IMR-90 (cell line): ENCODE results near the gene SRCAP. TPM values are rescaled to one million over a fixed set of nuclear protein-coding genes. Genes with fewer than 3 reads are reported as not detected.

ENCODE experiments used
- ATAC-seq: fragments of 200-7000 bp; cut with Tn5 transposase; 2 replicates; pipeline ENCODE4 v1.9.1; 2020; ENCODE audit warnings: low read depth, mild to moderate bottlenecking, moderate library complexity
- BruUV-seq: library from RNA; stranded (reverse); fragments of 400-500 nt; replicated peaks from 2 replicates; lab custom pipeline; 2021; lab: Mats Ljungman, UMichigan
- CTCF ChIA-PET: fragments of 300-600 bp; formaldehyde crosslinking; extraction: SDS; loops from one replicate; lab custom pipeline; 2021; ENCODE audit warnings: antibody characterized with exemption; lab: Yijun Ruan, JAX
- POLR2A ChIA-PET: fragments of 300-600 bp; sonication (Branson Sonifier 250); formaldehyde crosslinking; loops from one replicate; lab custom pipeline; 2022; ENCODE audit warnings: antibody characterized with exemption; ENCODE audit not compliant: unreplicated experiment; lab: Charles Lee
- DNase-seq: peaks from one replicate; pipeline ENCODE4 v3.0.0; 2013
- H2AFZ ChIP-seq: replicated peaks from 2 replicates; pipeline ENCODE3; 2013; ENCODE audit warnings: low read length, mild to moderate bottlenecking; ENCODE audit not compliant: poor library complexity
- H2AK5ac ChIP-seq: 2 replicates; pipeline ENCODE4 v1.6.1; 2013; ENCODE audit warnings: low read depth, low read length, inconsistent platforms
- H2AK9ac ChIP-seq: replicated peaks from 2 replicates; pipeline ENCODE3; 2013; ENCODE audit warnings: mild to moderate bottlenecking, low read depth, low read length, moderate library complexity; ENCODE audit not compliant: poor library complexity
- H2BK120ac ChIP-seq: 2 replicates; pipeline ENCODE4 v1.6.1; 2013; ENCODE audit warnings: low read depth, low read length, inconsistent platforms
- H2BK15ac ChIP-seq: 3 replicates; pipeline ENCODE4 v1.6.1; 2013; ENCODE audit warnings: low read depth, low read length, inconsistent platforms
- H2BK20ac ChIP-seq: 2 replicates; pipeline ENCODE4 v1.6.1; 2013; ENCODE audit warnings: low read depth, mild to moderate bottlenecking, inconsistent platforms, low read length, moderate library complexity
- H2BK5ac ChIP-seq: 2 replicates; pipeline ENCODE4 v1.6.1; 2013; ENCODE audit warnings: mild to moderate bottlenecking, low read depth, low read length, inconsistent platforms; ENCODE audit not compliant: poor library complexity, severe bottlenecking
- H3K14ac ChIP-seq: replicated peaks from 2 replicates; pipeline ENCODE4 v1.6.1; 2013; ENCODE audit warnings: low read depth, low read length, inconsistent platforms
- H3K18ac ChIP-seq: 2 replicates; pipeline ENCODE4 v1.6.1; 2013; ENCODE audit warnings: low read depth, low read length, control low read depth
- H3K23ac ChIP-seq: 2 replicates; pipeline ENCODE4 v1.6.1; 2013; ENCODE audit warnings: low read depth, low read length, inconsistent platforms
- H3K27ac ChIP-seq: 2 replicates; pipeline ENCODE4 v1.5.1; 2013; ENCODE audit warnings: mild to moderate bottlenecking, control low read depth, low read length; ENCODE audit not compliant: insufficient read depth
- H3K27me3 ChIP-seq: 2 replicates; pipeline ENCODE4 v1.6.1; 2013; ENCODE audit warnings: low read length; ENCODE audit not compliant: control insufficient read depth, insufficient read depth
- H3K36me3 ChIP-seq: 2 replicates; pipeline ENCODE4 v1.6.1; 2013; ENCODE audit warnings: low read length, mixed read lengths; ENCODE audit not compliant: control insufficient read depth, insufficient read depth
- H3K4ac ChIP-seq: 2 replicates; pipeline ENCODE4 v1.6.1; 2013; ENCODE audit warnings: low read depth, low read length, inconsistent platforms
- H3K4me1 ChIP-seq: 2 replicates; pipeline ENCODE4 v1.6.1; 2013; ENCODE audit warnings: low read length, mixed read lengths; ENCODE audit not compliant: control insufficient read depth, insufficient read depth
- H3K4me2 ChIP-seq: 2 replicates; pipeline ENCODE4 v1.6.1; 2013; ENCODE audit warnings: low read depth, mild to moderate bottlenecking, control low read depth, low read length, moderate library complexity
- H3K4me3 ChIP-seq: 2 replicates; pipeline ENCODE4 v1.5.1; 2013; ENCODE audit warnings: low read depth, mild to moderate bottlenecking, control low read depth, low read length, moderate library complexity; ENCODE audit not compliant: insufficient read depth
- H3K56ac ChIP-seq: 2 replicates; pipeline ENCODE4 v1.6.1; 2013; ENCODE audit warnings: low read length, inconsistent platforms; ENCODE audit not compliant: insufficient read depth; ENCODE audit errors: extremely low read depth
- H3K79me1 ChIP-seq, 2 experiments: 2 replicates each; pipeline ENCODE4 v1.6.1; 2013; ENCODE audit warnings: low read length in 2 of 2, inconsistent platforms in 1 of 2, low read depth in 1 of 2
- H3K9ac ChIP-seq: 2 replicates; pipeline ENCODE4 v1.6.1; 2013; ENCODE audit warnings: low read depth, low read length, control low read depth
- H3K9me1 ChIP-seq: 2 replicates; pipeline ENCODE4 v1.6.1; 2013; ENCODE audit warnings: low read length, inconsistent platforms; ENCODE audit not compliant: insufficient read depth
- H3K9me3 ChIP-seq: 2 replicates; pipeline ENCODE4 v1.6.1; 2013; ENCODE audit warnings: low read length; ENCODE audit not compliant: control insufficient read depth, insufficient read depth
- H4K20me1 ChIP-seq: 2 replicates; pipeline ENCODE4 v1.6.1; 2013; ENCODE audit warnings: low read length, inconsistent platforms; ENCODE audit not compliant: insufficient read depth
- H4K5ac ChIP-seq: 2 replicates; pipeline ENCODE4 v1.6.1; 2013; ENCODE audit warnings: mild to moderate bottlenecking, low read depth, low read length, control low read depth
- H4K8ac ChIP-seq, 2 experiments: 2 replicates each; pipeline ENCODE4 v1.6.1; 2013; ENCODE audit warnings: low read depth in 2 of 2, low read length in 2 of 2, control low read depth in 1 of 2, inconsistent platforms in 1 of 2
- H4K91ac ChIP-seq: 2 replicates; pipeline ENCODE4 v1.6.1; 2013; ENCODE audit warnings: low read depth, low read length, inconsistent platforms; ENCODE audit not compliant: insufficient read depth
- BHLHE40 ChIP-seq: fragments of 150-350 bp; IDR thresholded peaks from 2 replicates; pipeline ENCODE4 v1.6.1; 2016; ENCODE audit warnings: mild to moderate bottlenecking, low read depth, low read length
- CEBPB ChIP-seq: IDR thresholded peaks from 2 replicates; pipeline ENCODE4 v1.6.1; 2012; ENCODE audit warnings: low read depth, low read length, improper control_type of control experiment
- CHD1 ChIP-seq: IDR thresholded peaks from 2 replicates; pipeline ENCODE4 v1.6.1; 2012; ENCODE audit warnings: low read depth, low read length, improper control_type of control experiment
- ELK1 ChIP-seq: fragments of 150-350 bp; IDR thresholded peaks from 2 replicates; pipeline ENCODE4 v1.6.1; 2016; ENCODE audit warnings: low read depth, mild to moderate bottlenecking, low read length, moderate library complexity, borderline replicate concordance
- FOS ChIP-seq: fragments of 150-350 bp; IDR thresholded peaks from 2 replicates; pipeline ENCODE4 v1.6.1; 2016; ENCODE audit warnings: low read depth, low read length
- MAFK ChIP-seq: IDR thresholded peaks from 2 replicates; pipeline ENCODE4 v1.6.1; 2012; ENCODE audit warnings: low read depth, low read length, improper control_type of control experiment
- MAZ ChIP-seq: IDR thresholded peaks from 2 replicates; pipeline ENCODE4 v1.6.1; 2012; ENCODE audit warnings: low read depth, mild to moderate bottlenecking, low read length, improper control_type of control experiment, moderate library complexity, borderline replicate concordance
- MXI1 ChIP-seq: IDR thresholded peaks from 2 replicates; pipeline ENCODE4 v1.6.1; 2012; ENCODE audit warnings: low read depth, mild to moderate bottlenecking, low read length, moderate library complexity, borderline replicate concordance
- POLR2A ChIP-seq: IDR thresholded peaks from 2 replicates; pipeline ENCODE4 v1.6.1; 2012; ENCODE audit warnings: mild to moderate bottlenecking, low read depth, low read length
- RAD21 ChIP-seq: IDR thresholded peaks from 2 replicates; pipeline ENCODE4 v1.6.1; 2012; ENCODE audit warnings: low read length, improper control_type of control experiment
- RCOR1 ChIP-seq: IDR thresholded peaks from 2 replicates; pipeline ENCODE4 v1.6.1; 2012; ENCODE audit warnings: mild to moderate bottlenecking, low read length, improper control_type of control experiment; ENCODE audit not compliant: insufficient replicate concordance
- RFX5 ChIP-seq: IDR thresholded peaks from 2 replicates; pipeline ENCODE4 v1.8.0; 2012; ENCODE audit warnings: low read depth, mild to moderate bottlenecking, low read length, moderate library complexity
- SMC3 ChIP-seq: fragments of 150-350 bp; IDR thresholded peaks from 2 replicates; pipeline ENCODE4 v1.6.1; 2016; ENCODE audit warnings: low read depth, mild to moderate bottlenecking, antibody characterized with exemption, low read length, moderate library complexity
- USF2 ChIP-seq: fragments of 150-350 bp; IDR thresholded peaks from 2 replicates; pipeline ENCODE4 v1.6.1; 2017; ENCODE audit warnings: mild to moderate bottlenecking, antibody characterized with exemption, low read length, low read depth
- WGBS, 2 experiments: methylation state at CpG; one replicate each; pipeline versions ENCODE4 v1.1.5 to v1.1.7; 2013; ENCODE audit warnings: missing lambda C conversion rate in 2 of 2; ENCODE audit not compliant: insufficient read length in 1 of 2; ENCODE audit errors: extremely low coverage in 2 of 2; 5-methylcytosine and 5-hydroxymethylcytosine counted together
- dilution Hi-C: fragments of 300-500 bp; cut with HindIII; formaldehyde crosslinking; loops from one replicate; pipeline ENCODE4 v1.14.3; 2018; ENCODE audit warnings: low sequenced_read_pairs; ENCODE audit not compliant: unreplicated experiment
- in situ Hi-C: fragments of 300-500 bp; cut with MboI; formaldehyde crosslinking; loops from 3 replicates; pipeline ENCODE4 v1.14.3; 2019; ENCODE audit warnings: low sequenced_read_pairs, inconsistent platforms, mixed read lengths
- intact Hi-C: fragments of 100-400 bp; cut with micrococcal nuclease; formaldehyde crosslinking; loops from 2 replicates; pipeline ENCODE4 v1.10.0; 2022
- polyA plus RNA-seq, 3 experiments: library from polyadenylated mRNA; depleted of rRNA; stranded (reverse); fragments of >200 nt; gene quantifications; 2 replicates each; pipeline ENCODE4 v1.2.3, GENCODE V29; 2012; ENCODE audit warnings: low replicate concordance in 1 of 3
- total RNA-seq: library from RNA; depleted of rRNA; stranded (reverse); fragments of >200 nt; gene quantifications from 2 replicates; pipeline ENCODE4 v1.2.3, GENCODE V29; 2012
- TF ChIP-seq, protein P1 (sequence below): conservative IDR thresholded peaks from 2 replicates; pipeline ENCODE4 v1.5.1; 2012; ENCODE audit warnings: mild to moderate bottlenecking, low read depth, low read length, improper control_type of control experiment

The SRCAP gene
- total and polyA plus RNA-seq, 2 of the 4 experiments (the other 2 are of a cell fraction): 4.5 to 8.2 TPM

DNA sequence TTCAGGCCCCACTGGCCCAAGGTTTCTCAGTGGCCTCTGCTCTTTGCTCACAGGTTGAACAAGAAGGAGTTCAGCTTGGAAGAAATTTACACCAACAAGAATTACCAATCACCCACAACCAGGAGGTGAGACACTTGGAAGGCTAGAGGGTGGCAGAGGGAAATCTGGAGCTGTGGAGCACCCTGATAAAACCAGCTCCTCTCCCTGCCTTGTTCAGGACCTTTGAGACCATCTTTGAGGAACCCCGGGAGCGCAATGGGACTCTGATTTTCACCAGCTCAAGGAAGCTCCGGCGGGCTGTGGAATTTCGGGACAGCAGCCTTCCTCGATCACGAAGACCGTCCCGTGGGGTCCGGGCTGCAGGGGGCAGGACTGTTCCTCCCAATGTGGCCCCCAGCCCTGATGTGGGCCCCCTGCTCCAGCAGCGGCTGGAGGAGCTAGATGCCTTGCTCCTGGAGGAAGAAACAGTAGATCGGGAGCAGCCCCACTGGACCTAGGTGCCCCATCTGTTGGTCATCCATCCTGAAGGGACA is 43.1 kb upstream of the SRCAP start:
- no peak overlapping the region for H2BK20ac ChIP-seq
- no peak overlapping the region for H3K4me2 ChIP-seq
- POLR2A ChIA-PET: no interaction called here
- no peak overlapping the region for H3K27ac ChIP-seq
- H2BK5ac ChIP-seq: no peak overlapping the region
- 91% methylated on average over 4 of the region's 12 CpGs; no CpG with 5 or more reads in 1 of the 2 experiments for WGBS, 2 experiments
- H3K56ac ChIP-seq: no peak overlapping the region
- no peak overlapping the region for H2BK120ac ChIP-seq
- H4K20me1 ChIP-seq: peaks cover 10% of the 10 kb centered on the region
- H3K36me3 ChIP-seq: peaks cover 33% of the 10 kb centered on the region
- TF ChIP-seq SMC3: no peak
- TF ChIP-seq CHD1: no peak
- no peak for TF ChIP-seq USF2
- no peak for TF ChIP-seq RAD21
- no peak for TF ChIP-seq FOS
- TF ChIP-seq BHLHE40: no peak
- no peak for TF ChIP-seq CEBPB
- no peak for TF ChIP-seq ELK1
- no peak for TF ChIP-seq RFX5
- no peak for TF ChIP-seq POLR2A
- no peak for TF ChIP-seq RCOR1
- TF ChIP-seq, protein P1, sequence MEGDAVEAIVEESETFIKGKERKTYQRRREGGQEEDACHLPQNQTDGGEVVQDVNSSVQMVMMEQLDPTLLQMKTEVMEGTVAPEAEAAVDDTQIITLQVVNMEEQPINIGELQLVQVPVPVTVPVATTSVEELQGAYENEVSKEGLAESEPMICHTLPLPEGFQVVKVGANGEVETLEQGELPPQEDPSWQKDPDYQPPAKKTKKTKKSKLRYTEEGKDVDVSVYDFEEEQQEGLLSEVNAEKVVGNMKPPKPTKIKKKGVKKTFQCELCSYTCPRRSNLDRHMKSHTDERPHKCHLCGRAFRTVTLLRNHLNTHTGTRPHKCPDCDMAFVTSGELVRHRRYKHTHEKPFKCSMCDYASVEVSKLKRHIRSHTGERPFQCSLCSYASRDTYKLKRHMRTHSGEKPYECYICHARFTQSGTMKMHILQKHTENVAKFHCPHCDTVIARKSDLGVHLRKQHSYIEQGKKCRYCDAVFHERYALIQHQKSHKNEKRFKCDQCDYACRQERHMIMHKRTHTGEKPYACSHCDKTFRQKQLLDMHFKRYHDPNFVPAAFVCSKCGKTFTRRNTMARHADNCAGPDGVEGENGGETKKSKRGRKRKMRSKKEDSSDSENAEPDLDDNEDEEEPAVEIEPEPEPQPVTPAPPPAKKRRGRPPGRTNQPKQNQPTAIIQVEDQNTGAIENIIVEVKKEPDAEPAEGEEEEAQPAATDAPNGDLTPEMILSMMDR: no peak
- TF ChIP-seq MAFK: no peak
- no peak for TF ChIP-seq MAZ
- no peak for TF ChIP-seq MXI1
- H3K9ac ChIP-seq: no peak overlapping the region
- no peak overlapping the region for H3K18ac ChIP-seq
- no TSS peak for BruUV-seq
- H3K14ac ChIP-seq: no peak overlapping the region
- no peak overlapping the region for H2AFZ ChIP-seq
- dilution Hi-C loops (no loop called here), in situ Hi-C loops (no loop called here), intact Hi-C loops (no loop called here)
- H3K9me1 ChIP-seq: no peaks in the 10 kb centered on the region
- H4K5ac ChIP-seq: no peak overlapping the region
- no peak overlapping the region for H3K4me3 ChIP-seq
- no peak overlapping the region for H4K8ac ChIP-seq
- H2BK15ac ChIP-seq: no peak overlapping the region
- H3K23ac ChIP-seq: no peak overlapping the region
- no peak overlapping the region for H2AK9ac ChIP-seq
- no peak overlapping the region for H3K4ac ChIP-seq
- no peaks in the 10 kb centered on the region for H3K9me3 ChIP-seq
- no peak for ATAC-seq
- H3K27me3 ChIP-seq: no peaks in the 10 kb centered on the region
- peaks cover 24 to 46% of the 10 kb centered on the region in 2 experiments for H3K79me1 ChIP-seq
- CTCF ChIA-PET: no interaction called here
- DNase-seq: no peak
- no peak overlapping the region for H4K91ac ChIP-seq
- H2AK5ac ChIP-seq: no peak overlapping the region
- peaks cover 11% of the 10 kb centered on the region; the same call in 1 of the 2 replicates for H3K4me1 ChIP-seq
